Measurements from ENCODE around the gene CRTC2.

The CRTC2 gene

GRCh38 chr1:153995640-153996039, 37.2 kb upstream of the CRTC2 start:
- H3K9me3 ChIP-seq (ENCODE audit: insufficient read depth, low read depth, low read length), result no peaks in the 10 kb centered on the region
- H3K27me3 ChIP-seq (ENCODE audit: insufficient read depth, low read length), result no peaks in the 10 kb centered on the region
- H3K23ac ChIP-seq (ENCODE audit: low read length), result no peak overlapping the region
- H3K4me1 ChIP-seq (ENCODE audit: control insufficient read depth in 1 of 2, insufficient read depth in 2 of 2, low read length in 2 of 2), result no peaks in the 10 kb centered on the region
- H3K4ac ChIP-seq (ENCODE audit: low read depth, low read length), result no peak overlapping the region
- H3K9ac ChIP-seq (ENCODE audit: low read length), result no peak overlapping the region
- H4K8ac ChIP-seq (ENCODE audit: low read depth, low read length), result no peak overlapping the region
- H4K12ac ChIP-seq (ENCODE audit: low read depth, low read length), result no peak overlapping the region
- no peak overlapping the region for H3K18ac ChIP-seq (ENCODE audit: low read length)
- no peak overlapping the region for H2BK5ac ChIP-seq (ENCODE audit: low read depth, low read length, poor library complexity)
- H3K4me3 ChIP-seq (ENCODE audit: low read depth, low read length), result no peak overlapping the region
- H2AFZ ChIP-seq (ENCODE audit: insufficient read depth, low read length, poor library complexity), result no peak overlapping the region
- H3K36me3 ChIP-seq (ENCODE audit: control insufficient read depth in 1 of 2, insufficient read depth in 2 of 2, low read length in 2 of 2), result peaks cover 15 to 19% of the 10 kb centered on the region in 2 experiments
- no peak overlapping the region for H2BK12ac ChIP-seq (ENCODE audit: low read length)
- H3K79me1 ChIP-seq (ENCODE audit: low read length), result peaks cover 2% of the 10 kb centered on the region
- DNase-seq, result no peak
- no peak overlapping the region for H4K91ac ChIP-seq (ENCODE audit: low read depth, low read length)
- H3K79me2 ChIP-seq (ENCODE audit: control insufficient read depth, insufficient read depth, low read length, poor library complexity), result peaks cover 4% of the 10 kb centered on the region
- WGBS (ENCODE audit: extremely low coverage, insufficient coverage, insufficient read length), result no CpG with 5 or more reads among the region's 11 CpGs
- no peak overlapping the region for H3K14ac ChIP-seq (ENCODE audit: low read length)
- no peak overlapping the region for H3K4me2 ChIP-seq (ENCODE audit: low read length)
- H2BK120ac ChIP-seq (ENCODE audit: insufficient read depth, low read length, poor library complexity), result no peak overlapping the region
- H2AK5ac ChIP-seq (ENCODE audit: low read length), result no peak overlapping the region
- H3K27ac ChIP-seq (ENCODE audit: low read depth, low read length), result no peak overlapping the region

GRCh38 chr1:153995202-153995601, 36.8 kb upstream of the CRTC2 start:
- no peak overlapping the region for H4K91ac ChIP-seq (ENCODE audit: low read depth, low read length)
- peaks cover 3% of the 10 kb centered on the region for H3K79me1 ChIP-seq (ENCODE audit: low read length)
- H3K14ac ChIP-seq (ENCODE audit: low read length), result no peak overlapping the region
- no peak overlapping the region for H2BK12ac ChIP-seq (ENCODE audit: low read length)
- no peaks in the 10 kb centered on the region for H3K27me3 ChIP-seq (ENCODE audit: insufficient read depth, low read length)
- H2AFZ ChIP-seq (ENCODE audit: insufficient read depth, low read length, poor library complexity), result no peak overlapping the region
- H2AK5ac ChIP-seq (ENCODE audit: low read length), result no peak overlapping the region
- H3K36me3 ChIP-seq (ENCODE audit: control insufficient read depth in 1 of 2, insufficient read depth in 2 of 2, low read length in 2 of 2), result peaks cover 15 to 19% of the 10 kb centered on the region in 2 experiments
- H4K8ac ChIP-seq (ENCODE audit: low read depth, low read length), result no peak overlapping the region
- no peak overlapping the region for H4K12ac ChIP-seq (ENCODE audit: low read depth, low read length)
- H2BK5ac ChIP-seq (ENCODE audit: low read depth, low read length, poor library complexity), result no peak overlapping the region
- peaks cover 5% of the 10 kb centered on the region for H3K79me2 ChIP-seq (ENCODE audit: control insufficient read depth, insufficient read depth, low read length, poor library complexity)
- no peak overlapping the region for H2BK120ac ChIP-seq (ENCODE audit: insufficient read depth, low read length, poor library complexity)
- H3K4me3 ChIP-seq (ENCODE audit: low read depth, low read length), result no peak overlapping the region
- no peak for DNase-seq
- no peak overlapping the region for H3K23ac ChIP-seq (ENCODE audit: low read length)
- H3K18ac ChIP-seq (ENCODE audit: low read length), result no peak overlapping the region
- WGBS (ENCODE audit: extremely low coverage, insufficient coverage, insufficient read length), result no CpG with 5 or more reads among the region's 3 CpGs
- no peaks in the 10 kb centered on the region for H3K4me1 ChIP-seq (ENCODE audit: control insufficient read depth in 1 of 2, insufficient read depth in 2 of 2, low read length in 2 of 2)
- H3K27ac ChIP-seq (ENCODE audit: low read depth, low read length), result no peak overlapping the region
- no peak overlapping the region for H3K4me2 ChIP-seq (ENCODE audit: low read length)
- H3K9ac ChIP-seq (ENCODE audit: low read length), result no peak overlapping the region
- no peak overlapping the region for H3K4ac ChIP-seq (ENCODE audit: low read depth, low read length)
- H3K9me3 ChIP-seq (ENCODE audit: insufficient read depth, low read depth, low read length), result no peaks in the 10 kb centered on the region

- Histone ChIP-seq H3K4ac (ENCODE audit: low read depth, low read length) (no peak overlapping the region), H2BK120ac (ENCODE audit: insufficient read depth, low read length, poor library complexity) (no peak overlapping the region), H3K79me2 (ENCODE audit: control insufficient read depth, insufficient read depth, low read length, poor library complexity) (peaks cover 5% of the 10 kb centered on the region), H2BK12ac (ENCODE audit: low read length) (no peak overlapping the region), H3K36me3 (ENCODE audit: control insufficient read depth in 1 of 2, insufficient read depth in 2 of 2, low read length in 2 of 2) (peaks cover 15 to 19% of the 10 kb centered on the region in 2 experiments), H3K27me3 (ENCODE audit: insufficient read depth, low read length) (no peaks in the 10 kb centered on the region), H2AK5ac (ENCODE audit: low read length) (no peak overlapping the region), H3K79me1 (ENCODE audit: low read length) (peaks cover 3% of the 10 kb centered on the region), H2AFZ (ENCODE audit: insufficient read depth, low read length, poor library complexity) (no peak overlapping the region), H3K4me3 (ENCODE audit: low read depth, low read length) (no peak overlapping the region), H3K4me2 (ENCODE audit: low read length) (peak overlapping the region; percentile 38), H3K27ac (ENCODE audit: low read depth, low read length) (no peak overlapping the region), H4K12ac (ENCODE audit: low read depth, low read length) (no peak overlapping the region), H4K8ac (ENCODE audit: low read depth, low read length) (no peak overlapping the region), H3K9me3 (ENCODE audit: insufficient read depth, low read depth, low read length) (no peaks in the 10 kb centered on the region), H2BK5ac (ENCODE audit: low read depth, low read length, poor library complexity) (no peak overlapping the region), H3K18ac (ENCODE audit: low read length) (no peak overlapping the region), H3K9ac (ENCODE audit: low read length) (no peak overlapping the region), H3K14ac (ENCODE audit: low read length) (no peak overlapping the region), H4K91ac (ENCODE audit: low read depth, low read length) (no peak overlapping the region), H3K4me1 (ENCODE audit: control insufficient read depth in 1 of 2, insufficient read depth in 2 of 2, low read length in 2 of 2) (no peaks in the 10 kb centered on the region), H3K23ac (ENCODE audit: low read length) (no peak overlapping the region)
- WGBS (ENCODE audit: extremely low coverage, insufficient coverage, insufficient read length), result no CpG with 5 or more reads among the region's 2 CpGs
- no peak for DNase-seq
These were observed 33.4 kb upstream of the CRTC2 start for GRCh38 chr1:153991806-153992205.

GRCh38 chr1:153991151-153991630, 32.8 kb upstream of the CRTC2 start:
- H2BK12ac ChIP-seq (ENCODE audit: low read length), result no peak overlapping the region
- H3K23ac ChIP-seq (ENCODE audit: low read length), result no peak overlapping the region
- H3K9me3 ChIP-seq (ENCODE audit: insufficient read depth, low read depth, low read length), result no peaks in the 10 kb centered on the region
- peak overlapping the region; percentile 85 for H3K4me3 ChIP-seq (ENCODE audit: low read depth, low read length)
- H4K8ac ChIP-seq (ENCODE audit: low read depth, low read length), result peak overlapping the region; percentile 90
- H2BK120ac ChIP-seq (ENCODE audit: insufficient read depth, low read length, poor library complexity), result no peak overlapping the region
- peak overlapping the region; percentile 89 for H3K9ac ChIP-seq (ENCODE audit: low read length)
- WGBS (ENCODE audit: extremely low coverage, insufficient coverage, insufficient read length), result no CpG with 5 or more reads among the region's 9 CpGs
- H3K4me1 ChIP-seq (ENCODE audit: control insufficient read depth in 1 of 2, insufficient read depth in 2 of 2, low read length in 2 of 2), result no peaks in the 10 kb centered on the region
- H3K4ac ChIP-seq (ENCODE audit: low read depth, low read length), result peak overlapping the region; percentile 46
- H2BK5ac ChIP-seq (ENCODE audit: low read depth, low read length, poor library complexity), result no peak overlapping the region
- H3K79me1 ChIP-seq (ENCODE audit: low read length), result peaks cover 5% of the 10 kb centered on the region
- peak in 1 of 2 donors; percentile 33 for DNase-seq
- H3K79me2 ChIP-seq (ENCODE audit: control insufficient read depth, insufficient read depth, low read length, poor library complexity), result peaks cover 5% of the 10 kb centered on the region
- H2AK5ac ChIP-seq (ENCODE audit: low read length), result no peak overlapping the region
- H3K36me3 ChIP-seq (ENCODE audit: control insufficient read depth in 1 of 2, insufficient read depth in 2 of 2, low read length in 2 of 2), result peaks cover 15 to 19% of the 10 kb centered on the region in 2 experiments
- H3K18ac ChIP-seq (ENCODE audit: low read length), result no peak overlapping the region
- H4K12ac ChIP-seq (ENCODE audit: low read depth, low read length), result no peak overlapping the region
- no peak overlapping the region for H2AFZ ChIP-seq (ENCODE audit: insufficient read depth, low read length, poor library complexity)
- H3K27ac ChIP-seq (ENCODE audit: low read depth, low read length), result no peak overlapping the region
- peak overlapping the region; percentile 81 for H4K91ac ChIP-seq (ENCODE audit: low read depth, low read length)
- no peaks in the 10 kb centered on the region for H3K27me3 ChIP-seq (ENCODE audit: insufficient read depth, low read length)
- H3K4me2 ChIP-seq (ENCODE audit: low read length), result peak overlapping the region; percentile 74
- peak overlapping the region; percentile 69 for H3K14ac ChIP-seq (ENCODE audit: low read length)

Data from trophoblast cell (in vitro differentiated cells and primary cell).